ENCODE data around the gene USP3.
A peak's percentile ranks its signal among the peaks of the same experiment; 100 is the strongest.

USP3 gene

GRCh38 chr15:63475707-63476106 is 28.7 kb upstream of the USP3 start:
- peaks cover 9% of the 10 kb centered on the region; the same call in 1 of the 2 replicates for H3F3A ChIP-seq (ENCODE audit: control insufficient read depth, insufficient read depth)
- TF ChIP-seq EZH2phosphoT487 (IDR thresholded peaks at IDR 0.05; ENCODE audit: borderline replicate concordance, low read length) (no peak), CTCF (IDR thresholded peaks at IDR 0.05; ENCODE audit: low read depth, low read length, poor library complexity, severe bottlenecking) (no peak)
- H3K27ac ChIP-seq (ENCODE audit: low read depth, low read length) = no peak overlapping the region
- no peak overlapping the region for H3K4me3 ChIP-seq (ENCODE audit: low read length)
- H3K79me2 ChIP-seq (ENCODE audit: control insufficient read depth, low read length) = no peaks in the 10 kb centered on the region
- no peaks in the 10 kb centered on the region for H3K27me3 ChIP-seq (ENCODE audit: control insufficient read depth, low read length)
- peaks cover 55% of the 10 kb centered on the region for H3K4me1 ChIP-seq (ENCODE audit: control insufficient read depth, low read length)
- H3K4me2 ChIP-seq (ENCODE audit: low read length) = peak overlapping the region; percentile 18; the same call in 1 of the 2 replicates
- no peaks in the 10 kb centered on the region for H3K36me3 ChIP-seq (ENCODE audit: control insufficient read depth, low read length)
- no peaks in the 10 kb centered on the region for H4K20me1 ChIP-seq (ENCODE audit: control insufficient read depth, insufficient read depth, low read depth, low read length)
- no peaks in the 10 kb centered on the region for H3K9me3 ChIP-seq (ENCODE audit: control insufficient read depth, insufficient read depth, low read length)
- H3K9me2 ChIP-seq (replicated peaks; ENCODE audit: control insufficient read depth, low read length) = no peaks in the 10 kb centered on the region

- peaks cover 60% of the 10 kb centered on the region for H3K4me1 ChIP-seq (ENCODE audit: control insufficient read depth, low read length)
- no peak overlapping the region for H3K27ac ChIP-seq (ENCODE audit: low read depth, low read length)
- H3K27me3 ChIP-seq (ENCODE audit: control insufficient read depth, low read length) = no peaks in the 10 kb centered on the region
- peaks cover 9% of the 10 kb centered on the region; the same call in 1 of the 2 replicates for H3F3A ChIP-seq (ENCODE audit: control insufficient read depth, insufficient read depth)
- no peak for TF ChIP-seq EZH2phosphoT487 (IDR thresholded peaks at IDR 0.05; ENCODE audit: borderline replicate concordance, low read length)
- TF ChIP-seq CTCF (IDR thresholded peaks at IDR 0.05; ENCODE audit: low read depth, low read length, poor library complexity, severe bottlenecking) = no peak
- H3K4me3 ChIP-seq (ENCODE audit: low read length) = no peak overlapping the region
- H3K4me2 ChIP-seq (ENCODE audit: low read length) = no peak overlapping the region
- H3K36me3 ChIP-seq (ENCODE audit: control insufficient read depth, low read length) = no peaks in the 10 kb centered on the region
- H3K9me2 ChIP-seq (replicated peaks; ENCODE audit: control insufficient read depth, low read length) = no peaks in the 10 kb centered on the region
- H3K79me2 ChIP-seq (ENCODE audit: control insufficient read depth, low read length) = no peaks in the 10 kb centered on the region
- no peaks in the 10 kb centered on the region for H4K20me1 ChIP-seq (ENCODE audit: control insufficient read depth, insufficient read depth, low read depth, low read length)
- H3K9me3 ChIP-seq (ENCODE audit: control insufficient read depth, insufficient read depth, low read length) = no peaks in the 10 kb centered on the region
These were observed 28.2 kb upstream of the USP3 start for GRCh38 chr15:63476229-63476632.

GRCh38 chr15:63478243-63478642 is 26.1 kb upstream of the USP3 start:
- Histone ChIP-seq H3K4me2 (ENCODE audit: low read length) (no peak overlapping the region), H3K27ac (ENCODE audit: low read depth, low read length) (no peak overlapping the region)
- no peak for TF ChIP-seq CTCF (IDR thresholded peaks at IDR 0.05; ENCODE audit: low read depth, low read length, poor library complexity, severe bottlenecking)
- no peak for TF ChIP-seq EZH2phosphoT487 (IDR thresholded peaks at IDR 0.05; ENCODE audit: borderline replicate concordance, low read length)

More at GRCh38 chr15:63478243-63478642, 26.1 kb upstream of the USP3 start:
- Histone ChIP-seq H4K20me1 (ENCODE audit: control insufficient read depth, insufficient read depth, low read depth, low read length) (no peaks in the 10 kb centered on the region), H3K36me3 (ENCODE audit: control insufficient read depth, low read length) (no peaks in the 10 kb centered on the region), H3K4me1 (ENCODE audit: control insufficient read depth, low read length) (peaks cover 64% of the 10 kb centered on the region), H3F3A (ENCODE audit: control insufficient read depth, insufficient read depth) (peaks cover 9% of the 10 kb centered on the region; the same call in 1 of the 2 replicates), H3K9me2 (replicated peaks; ENCODE audit: control insufficient read depth, low read length) (no peaks in the 10 kb centered on the region), H3K79me2 (ENCODE audit: control insufficient read depth, low read length) (no peaks in the 10 kb centered on the region), H3K27me3 (ENCODE audit: control insufficient read depth, low read length) (no peaks in the 10 kb centered on the region), H3K4me3 (ENCODE audit: low read length) (no peak overlapping the region), H3K9me3 (ENCODE audit: control insufficient read depth, insufficient read depth, low read length) (no peaks in the 10 kb centered on the region)

Data from DOHH2 (cell line).